ENCODE measurements around the gene LEMD2. TPM values are rescaled to one million over a fixed set of nuclear protein-coding genes. Genes with fewer than 3 reads are reported as not detected.

The LEMD2 gene
- total RNA-seq, 1 donor from 2014 or later, result 88.0 TPM

- Mint-ChIP-seq H3K4me3 (peak overlapping the region; percentile 45), H3K4me1 (peaks cover 35% of the 10 kb centered on the region), H3K27me3 (no peaks in the 10 kb centered on the region), H3K9me3 (no peaks in the 10 kb centered on the region), H3K36me3 (ENCODE audit: low read depth) (peaks cover 8% of the 10 kb centered on the region), H3K27ac (no peak overlapping the region)
- intact Hi-C loops (cut with micrococcal nuclease), result no loop called here
- ATAC-seq (ENCODE audit: low read depth) (no peak), DNase-seq (no peak)
- no peak for TF ChIP-seq CTCF (IDR thresholded peaks at IDR 0.05)
- ChIA-PET POLR2A (no interaction called here), CTCF (no interaction called here)
These were observed 1.4 kb upstream of the LEMD2 start for GRCh38 chr6:33790379-33790778.

- Mint-ChIP-seq H3K36me3 (ENCODE audit: low read depth) (peaks cover 17% of the 10 kb centered on the region), H3K9me3 (no peaks in the 10 kb centered on the region), H3K4me3 (peak overlapping the region; percentile 79), H3K27me3 (no peaks in the 10 kb centered on the region), H3K27ac (no peak overlapping the region), H3K4me1 (peaks cover 44% of the 10 kb centered on the region)
- ATAC-seq (ENCODE audit: low read depth), result no peak
- POLR2A ChIA-PET, result interaction anchor here (0.9 to 1.3 kb wide), 2 partner anchors 197 to 238 kb away, joined by 3 to 4 read pairs; no protein-coding TSS in a partner anchor
- TF ChIP-seq CTCF (IDR thresholded peaks at IDR 0.05), result no peak
- intact Hi-C loops (cut with micrococcal nuclease), result loop anchor here (2.0 to 5.0 kb wide), 5 partner anchors 79 to 1678 kb away; partner anchors contain the start of genes RPL10A, RPS10, RPS18 and UQCC2
- no peak for DNase-seq
- CTCF ChIA-PET, result interaction anchor here (0.8 kb wide), 1 partner anchor 20 kb away, joined by 3 read pairs; no protein-coding TSS in a partner anchor
These were observed 593 bp upstream of the LEMD2 start for GRCh38 chr6:33789550-33789895.

- Mint-ChIP-seq H3K4me1 (peaks cover 49% of the 10 kb centered on the region), H3K27ac (peak overlapping the region; percentile 94), H3K4me3 (peak overlapping the region; percentile 94), H3K36me3 (ENCODE audit: low read depth) (peaks cover 30% of the 10 kb centered on the region), H3K9me3 (no peaks in the 10 kb centered on the region), H3K27me3 (no peaks in the 10 kb centered on the region)
- intact Hi-C loops (cut with micrococcal nuclease), result loop anchor here (1.0 to 5.0 kb wide), 6 partner anchors 17 to 1679 kb away; partner anchors contain the start of genes RPL10A, RPS10, RPS18 and UQCC2
- CTCF ChIA-PET, result interaction anchor here (1.5 to 2.2 kb wide), 2 partner anchors 17 to 239 kb away, joined by 3 to 6 read pairs; no protein-coding TSS in a partner anchor
- TF ChIP-seq CTCF (IDR thresholded peaks at IDR 0.05), result no peak
- POLR2A ChIA-PET, result interaction anchor here (0.6 to 1.3 kb wide), 6 partner anchors 10 to 638 kb away, joined by 3 to 4 read pairs (median 4); no protein-coding TSS in a partner anchor
- peak; percentile 52 for DNase-seq
- peak; percentile 30 for ATAC-seq (ENCODE audit: low read depth)
These were observed 806 bp downstream of the LEMD2 start for GRCh38 chr6:33787954-33788693.

GRCh38 chr6:33787346-33787953 lies 1.5 kb downstream of the LEMD2 start:
- no peaks in the 10 kb centered on the region for H3K27me3 Mint-ChIP-seq
- ChIA-PET POLR2A (interaction anchor here (0.6 to 1.6 kb wide), 4 partner anchors 9 to 639 kb away, joined by 3 to 4 read pairs (median 4); no protein-coding TSS in a partner anchor), CTCF (interaction anchor here (1.5 to 2.2 kb wide), 2 partner anchors 16 to 240 kb away, joined by 3 to 6 read pairs; no protein-coding TSS in a partner anchor)
- TF ChIP-seq CTCF (IDR thresholded peaks at IDR 0.05), result no peak
- peaks cover 49% of the 10 kb centered on the region for H3K4me1 Mint-ChIP-seq
- ATAC-seq (ENCODE audit: low read depth) (no peak), DNase-seq (no peak)
- intact Hi-C loops (cut with micrococcal nuclease), result loop anchor here (5.0 kb wide), 3 partner anchors 355 to 1680 kb away; partner anchors contain the start of genes RPL10A, RPS18 and VPS52
- peaks cover 36% of the 10 kb centered on the region for H3K36me3 Mint-ChIP-seq (ENCODE audit: low read depth)
- H3K4me3 Mint-ChIP-seq, result peak overlapping the region; percentile 94
- peak overlapping the region; percentile 94 for H3K27ac Mint-ChIP-seq
- H3K9me3 Mint-ChIP-seq, result no peaks in the 10 kb centered on the region

Data from activated B cell treated with CpG ODN at 0.5 μM for 24 hours (primary cell).